BE2C (cell line): Measurements from ENCODE around the gene PHF21A.
"Not testable (repeated sequence)": the region's sequence is repeated elsewhere in the genome, so short reads cannot be mapped to it uniquely, and the experiment has no call there.

Source experiments
- DNase-seq: peaks from one replicate; pipeline ENCODE4 v3.0.0-alpha.2; 2020
- H3K27me3 ChIP-seq: fragments of 250-450 bp; sonication (Bioruptor Pico); 2 replicates; pipeline ENCODE4 v1.5.1; 2020; ENCODE audit warnings: mild to moderate bottlenecking
- H3K36me3 ChIP-seq: fragments of 250-450 bp; sonication (Bioruptor Pico); 2 replicates; pipeline ENCODE4 v1.5.1; 2020; ENCODE audit warnings: mild to moderate bottlenecking
- H3K4me1 ChIP-seq: fragments of 250-450 bp; sonication (Bioruptor Pico); 2 replicates; pipeline ENCODE4 v1.5.1; 2020
- H3K4me3 ChIP-seq: 2 replicates; pipeline ENCODE4 v1.5.1; 2011; ENCODE audit warnings: low read depth, low read length
- H3K9me3 ChIP-seq: fragments of 250-450 bp; sonication (Bioruptor Pico); 2 replicates; pipeline ENCODE4 v1.5.1; 2020
- CTCF ChIP-seq: IDR thresholded peaks from 2 replicates; pipeline ENCODE4 v1.5.1; 2012; ENCODE audit warnings: mild to moderate bottlenecking, low read depth, low read length

Gene PHF21A

GRCh38 chr11:45905095-45905494 is 216.2 kb downstream of the PHF21A start:
- no peak for TF ChIP-seq CTCF
- no peaks in the 10 kb centered on the region for H3K27me3 ChIP-seq
- no peaks in the 10 kb centered on the region for H3K9me3 ChIP-seq
- no peak overlapping the region for H3K4me3 ChIP-seq
- H3K4me1 ChIP-seq, result no peaks in the 10 kb centered on the region
- DNase-seq, result no peak
- peaks cover 22% of the 10 kb centered on the region for H3K36me3 ChIP-seq

- no peak overlapping the region for H3K4me3 ChIP-seq
- H3K27me3 ChIP-seq, result no peaks in the 10 kb centered on the region
- peaks cover 22% of the 10 kb centered on the region for H3K36me3 ChIP-seq
- no peak for DNase-seq
- no peak for TF ChIP-seq CTCF
- no peaks in the 10 kb centered on the region for H3K9me3 ChIP-seq
- H3K4me1 ChIP-seq, result no peaks in the 10 kb centered on the region
Measured at GRCh38 chr11:45904309-45904915, 216.8 kb downstream of the PHF21A start.

GRCh38 chr11:45902452-45903380 is 218.5 kb downstream of the PHF21A start:
- no peak for TF ChIP-seq CTCF
- no peak for DNase-seq
- Histone ChIP-seq H3K4me1 (peaks cover 12% of the 10 kb centered on the region), H3K9me3 (no peaks in the 10 kb centered on the region), H3K4me3 (no peak overlapping the region), H3K27me3 (no peaks in the 10 kb centered on the region), H3K36me3 (peaks cover 22% of the 10 kb centered on the region)

GRCh38 chr11:45901626-45902025 is 219.6 kb downstream of the PHF21A start:
- Histone ChIP-seq H3K4me1 (peaks cover 20% of the 10 kb centered on the region), H3K27me3 (no peaks in the 10 kb centered on the region), H3K9me3 (no peaks in the 10 kb centered on the region), H3K4me3 (no peak overlapping the region), H3K36me3 (peaks cover 22% of the 10 kb centered on the region)
- no peak for TF ChIP-seq CTCF
- no peak for DNase-seq

GRCh38 chr11:45900916-45901617 is 220.2 kb downstream of the PHF21A start:
- DNase-seq, result no peak
- Histone ChIP-seq H3K9me3 (no peaks in the 10 kb centered on the region), H3K36me3 (peaks cover 22% of the 10 kb centered on the region), H3K4me3 (peak overlapping the region; percentile 57), H3K4me1 (peaks cover 23% of the 10 kb centered on the region), H3K27me3 (no peaks in the 10 kb centered on the region)
- TF ChIP-seq CTCF, result no peak

- peaks cover 22% of the 10 kb centered on the region for H3K36me3 ChIP-seq
- not testable (repeated sequence) for H3K27me3 ChIP-seq, DNase-seq, H3K9me3 ChIP-seq
- H3K4me1 ChIP-seq, result peaks cover 27% of the 10 kb centered on the region
- H3K4me3 ChIP-seq, result peak overlapping the region; percentile 57
Measured at GRCh38 chr11:45900175-45900800, 221.0 kb downstream of the PHF21A start.
